SKM-1 treated with dmso at 0.1 percent for 144 hours (cell line): ENCODE data around the gene RSL1D1.

ENCODE experiments used
- DNase-seq: peaks from one replicate; lab custom pipeline; 2025; ENCODE audit not compliant: unreplicated experiment; lab: John Stamatoyannopoulos, UW

The RSL1D1 gene

GRCh38 chr16:11851294-11852091 is at the start of gene RSL1D1:
Gene RSL1D1, minus strand, starts transcription at chr16:11851542. Its CDS starts 30 bp downstream, at chr16:11851512.
- DNase-seq: peak; percentile 94

GRCh38 chr16:11901091-11901490 is 49.7 kb upstream of the RSL1D1 start:
- no peak for DNase-seq

- DNase-seq: no peak
These were observed 45.3 kb upstream of the RSL1D1 start for GRCh38 chr16:11896486-11897176.

- no peak for DNase-seq
These were observed 42.2 kb upstream of the RSL1D1 start for GRCh38 chr16:11893571-11893970.

GRCh38 chr16:11892761-11893160 is 41.4 kb upstream of the RSL1D1 start:
- DNase-seq: no peak

- DNase-seq: no peak
These were observed 39.1 kb upstream of the RSL1D1 start for GRCh38 chr16:11890231-11890965.

GRCh38 chr16:11886881-11887280 is 35.5 kb upstream of the RSL1D1 start:
- DNase-seq: no peak

GRCh38 chr16:11884035-11884434 is 32.7 kb upstream of the RSL1D1 start:
- DNase-seq: no peak

- no peak for DNase-seq
These were observed 28.7 kb upstream of the RSL1D1 start for GRCh38 chr16:11880007-11880406.

- DNase-seq: no peak
These were observed 26.0 kb upstream of the RSL1D1 start for GRCh38 chr16:11877374-11877773.

GRCh38 chr16:11876306-11876705 is 25.0 kb upstream of the RSL1D1 start:
- no peak for DNase-seq

- DNase-seq: no peak
These were observed 24.4 kb upstream of the RSL1D1 start for GRCh38 chr16:11875721-11876120.

- DNase-seq: no peak
These were observed 19.9 kb upstream of the RSL1D1 start for GRCh38 chr16:11871193-11871592.

- no peak for DNase-seq
These were observed 19.1 kb upstream of the RSL1D1 start for GRCh38 chr16:11870399-11870798.

- no peak for DNase-seq
These were observed 18.2 kb upstream of the RSL1D1 start for GRCh38 chr16:11869353-11870228.

GRCh38 chr16:11868412-11868980 is 17.2 kb upstream of the RSL1D1 start:
- DNase-seq: no peak

GRCh38 chr16:11862489-11862888 is 11.1 kb upstream of the RSL1D1 start:
- DNase-seq: no peak

- no peak for DNase-seq
These were observed 5.8 kb upstream of the RSL1D1 start for GRCh38 chr16:11857161-11857560.

- no peak for DNase-seq
These were observed 909 bp upstream of the RSL1D1 start for GRCh38 chr16:11852092-11852809.

GRCh38 chr16:11848842-11849241 is 2.5 kb downstream of the RSL1D1 start:
- DNase-seq: no peak
